Smooth muscle cell (in vitro differentiated cells): Measurements from ENCODE around the gene RAB31. TPM values are rescaled to one million over a fixed set of nuclear protein-coding genes. Genes with fewer than 3 reads are reported as not detected.

Experiments used
- DNase-seq: peaks from one replicate; lab custom pipeline; 2025; ENCODE audit not compliant: unreplicated experiment; lab: John Stamatoyannopoulos, UW
- H2AFZ ChIP-seq: fragments of 200-600 bp; sonication (generic); 2 replicates; pipeline ENCODE4 v1.6.0; 2016; ENCODE audit warnings: antibody characterized with exemption, low read depth, mild to moderate bottlenecking
- H3F3A ChIP-seq: fragments of 200-600 bp; sonication (generic); 2 replicates; pipeline ENCODE4 v1.6.0; 2017; ENCODE audit warnings: antibody characterized with exemption, low read depth
- H3K27ac ChIP-seq: fragments of 200-600 bp; sonication (generic); 2 replicates; pipeline ENCODE4 v1.5.1; 2016; ENCODE audit warnings: low read depth, mild to moderate bottlenecking
- H3K27me3 ChIP-seq: fragments of 200-600 bp; sonication (generic); 2 replicates; pipeline ENCODE4 v1.6.1; 2016; ENCODE audit warnings: low read depth, mild to moderate bottlenecking
- H3K36me3 ChIP-seq: fragments of 200-600 bp; sonication (generic); 2 replicates; pipeline ENCODE4 v1.5.1; 2016; ENCODE audit warnings: low read depth
- H3K4me1 ChIP-seq: fragments of 200-600 bp; sonication (generic); 2 replicates; pipeline ENCODE4 v1.5.1; 2016; ENCODE audit warnings: low read depth
- H3K4me2 ChIP-seq: fragments of 200-600 bp; sonication (generic); 2 replicates; pipeline ENCODE4 v1.6.0; 2016; ENCODE audit warnings: mild to moderate bottlenecking
- H3K4me3 ChIP-seq: fragments of 200-600 bp; sonication (generic); 2 replicates; pipeline ENCODE4 v1.5.1; 2016; ENCODE audit warnings: mild to moderate bottlenecking
- H3K79me2 ChIP-seq: fragments of 200-600 bp; sonication (generic); 2 replicates; pipeline ENCODE4 v1.6.0; 2016; ENCODE audit warnings: low read depth, mild to moderate bottlenecking
- H3K9ac ChIP-seq: fragments of 200-600 bp; sonication (generic); 2 replicates; pipeline ENCODE4 v1.6.0; 2016; ENCODE audit warnings: low read depth
- H3K9me3 ChIP-seq: fragments of 200-600 bp; sonication (generic); replicated peaks from 2 replicates; pipeline ENCODE4 v1.5.1; 2016; ENCODE audit warnings: low read depth
- H4K20me1 ChIP-seq: fragments of 200-600 bp; sonication (generic); 2 replicates; pipeline ENCODE4 v1.6.0; 2016; ENCODE audit warnings: low read depth
- WGBS: methylation state at CpG from one replicate; pipeline ENCODE4 v1.1.7; 2016; ENCODE audit warnings: low lambda C conversion rate; 5-methylcytosine and 5-hydroxymethylcytosine counted together
- polyA plus RNA-seq: library from polyadenylated mRNA; unstranded; fragments of >200 nt; fragmentation: Nextera tagmentation; extraction: Ambion mirVana; gene quantifications from 2 replicates; pipeline ENCODE4 v1.2.1, GENCODE V29; 2016
- total RNA-seq: library from RNA; depleted of rRNA; stranded (reverse); fragments of >200 nt; gene quantifications from 2 replicates; pipeline ENCODE4 v1.2.3, GENCODE V29; 2014
- TF ChIP-seq, protein P1 (sequence below): fragments of 200-600 bp; sonication (generic); IDR thresholded peaks from 2 replicates; pipeline ENCODE4 v1.5.1; 2017; ENCODE audit warnings: borderline replicate concordance, mild to moderate bottlenecking, antibody characterized with exemption; ENCODE audit not compliant: insufficient read depth, poor library complexity, severe bottlenecking

RAB31 gene
- total and polyA plus RNA-seq, 2 experiments from 2014 or later, result 116 to 414 TPM

DNA sequence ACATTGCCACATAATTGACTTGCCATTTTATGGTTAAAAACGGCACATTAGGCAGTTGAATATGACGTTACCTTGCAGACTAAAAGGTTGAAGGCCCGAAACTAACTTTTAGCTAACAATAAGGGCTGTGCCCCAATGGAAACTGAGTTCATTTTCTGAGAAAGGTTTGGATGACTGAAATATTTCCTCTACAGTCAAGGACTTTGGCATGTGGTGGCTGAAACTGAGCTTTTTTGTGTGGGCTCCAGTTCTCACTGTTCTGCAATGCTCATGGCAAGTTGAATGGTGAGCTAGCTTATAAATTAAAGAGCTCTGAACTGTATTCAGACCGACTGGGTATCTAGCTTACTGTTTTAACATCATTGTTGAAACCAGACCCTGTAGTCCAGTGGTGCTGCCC lies 153.8 kb downstream of the RAB31 start:
- Histone ChIP-seq H3K4me2 (no peak overlapping the region), H3K9me3 (no peaks in the 10 kb centered on the region), H3K9ac (no peak overlapping the region), H3K27me3 (no peaks in the 10 kb centered on the region), H3F3A (peaks cover 11% of the 10 kb centered on the region), H3K4me3 (no peak overlapping the region), H2AFZ (no peak overlapping the region), H3K4me1 (no peaks in the 10 kb centered on the region), H3K79me2 (peaks cover 13% of the 10 kb centered on the region), H3K36me3 (peaks cover 3% of the 10 kb centered on the region), H3K27ac (no peak overlapping the region), H4K20me1 (no peaks in the 10 kb centered on the region)
- WGBS, result 89% methylated on average over 4 of the region's 4 CpGs
- DNase-seq, result no peak
- TF ChIP-seq, protein P1, sequence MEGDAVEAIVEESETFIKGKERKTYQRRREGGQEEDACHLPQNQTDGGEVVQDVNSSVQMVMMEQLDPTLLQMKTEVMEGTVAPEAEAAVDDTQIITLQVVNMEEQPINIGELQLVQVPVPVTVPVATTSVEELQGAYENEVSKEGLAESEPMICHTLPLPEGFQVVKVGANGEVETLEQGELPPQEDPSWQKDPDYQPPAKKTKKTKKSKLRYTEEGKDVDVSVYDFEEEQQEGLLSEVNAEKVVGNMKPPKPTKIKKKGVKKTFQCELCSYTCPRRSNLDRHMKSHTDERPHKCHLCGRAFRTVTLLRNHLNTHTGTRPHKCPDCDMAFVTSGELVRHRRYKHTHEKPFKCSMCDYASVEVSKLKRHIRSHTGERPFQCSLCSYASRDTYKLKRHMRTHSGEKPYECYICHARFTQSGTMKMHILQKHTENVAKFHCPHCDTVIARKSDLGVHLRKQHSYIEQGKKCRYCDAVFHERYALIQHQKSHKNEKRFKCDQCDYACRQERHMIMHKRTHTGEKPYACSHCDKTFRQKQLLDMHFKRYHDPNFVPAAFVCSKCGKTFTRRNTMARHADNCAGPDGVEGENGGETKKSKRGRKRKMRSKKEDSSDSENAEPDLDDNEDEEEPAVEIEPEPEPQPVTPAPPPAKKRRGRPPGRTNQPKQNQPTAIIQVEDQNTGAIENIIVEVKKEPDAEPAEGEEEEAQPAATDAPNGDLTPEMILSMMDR, result no peak

DNA sequence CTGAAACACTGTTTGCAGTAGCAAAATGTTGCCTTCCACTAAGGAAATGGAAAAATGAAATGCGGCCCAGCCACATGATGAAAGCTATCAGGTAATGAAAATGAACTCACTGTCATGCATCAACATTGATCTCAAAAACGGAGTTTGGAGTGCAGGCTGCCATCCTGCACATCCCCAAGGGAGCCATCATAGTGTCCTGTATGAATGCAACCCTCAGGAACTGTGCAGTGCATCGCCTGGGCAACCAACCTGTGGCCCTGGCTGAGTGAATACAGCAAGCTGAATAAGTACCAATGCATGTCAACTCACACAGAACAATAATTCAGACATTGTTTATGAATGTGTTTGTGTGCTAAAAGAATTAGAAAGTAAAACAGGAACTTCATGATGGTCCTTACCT lies 154.6 kb downstream of the RAB31 start:
- no peak overlapping the region for H3K4me3 ChIP-seq
- DNase-seq, result no peak
- no peaks in the 10 kb centered on the region for H3K9me3 ChIP-seq
- H3K27me3 ChIP-seq, result no peaks in the 10 kb centered on the region
- TF ChIP-seq, protein P1, result no peak
- peaks cover 3% of the 10 kb centered on the region for H3K36me3 ChIP-seq
- no peak overlapping the region for H2AFZ ChIP-seq
- 63% methylated on average over 3 of the region's 3 CpGs for WGBS
- H3K79me2 ChIP-seq, result peaks cover 11% of the 10 kb centered on the region
- no peaks in the 10 kb centered on the region for H4K20me1 ChIP-seq
- no peak overlapping the region for H3K9ac ChIP-seq
- no peak overlapping the region for H3K4me2 ChIP-seq
- no peak overlapping the region for H3K27ac ChIP-seq
- peaks cover 11% of the 10 kb centered on the region for H3F3A ChIP-seq
- H3K4me1 ChIP-seq, result no peaks in the 10 kb centered on the region

DNA sequence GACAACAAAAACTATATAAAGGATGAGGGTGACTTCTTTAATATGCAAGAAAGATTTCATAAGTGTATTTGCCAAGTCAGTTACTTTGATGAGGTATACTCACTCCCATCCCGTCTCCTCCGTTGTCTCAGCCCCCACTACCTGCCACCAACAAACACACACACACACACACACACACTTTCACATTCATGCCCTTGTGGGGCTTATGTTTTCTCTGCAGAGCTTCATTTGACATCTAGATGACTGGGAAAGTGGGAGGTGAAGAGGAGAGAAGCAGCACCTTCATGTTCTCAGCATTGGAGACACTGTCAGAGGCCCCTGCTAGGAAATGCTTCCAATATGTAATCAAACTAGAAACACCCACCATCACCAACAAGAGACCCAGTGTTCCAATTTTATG lies 155.2 kb downstream of the RAB31 start:
- WGBS, result 60% methylated on average over 2 of the region's 2 CpGs
- H3K79me2 ChIP-seq, result peaks cover 5% of the 10 kb centered on the region
- no peak overlapping the region for H3K4me3 ChIP-seq
- DNase-seq, result no peak
- H3K27me3 ChIP-seq, result no peaks in the 10 kb centered on the region
- H3K27ac ChIP-seq, result no peak overlapping the region
- no peaks in the 10 kb centered on the region for H4K20me1 ChIP-seq
- TF ChIP-seq, protein P1, result no peak
- H3K4me1 ChIP-seq, result no peaks in the 10 kb centered on the region
- no peak overlapping the region for H3K9ac ChIP-seq
- H2AFZ ChIP-seq, result no peak overlapping the region
- peaks cover 11% of the 10 kb centered on the region for H3F3A ChIP-seq
- no peak overlapping the region for H3K4me2 ChIP-seq
- H3K9me3 ChIP-seq, result no peaks in the 10 kb centered on the region
- peaks cover 3% of the 10 kb centered on the region for H3K36me3 ChIP-seq

DNA sequence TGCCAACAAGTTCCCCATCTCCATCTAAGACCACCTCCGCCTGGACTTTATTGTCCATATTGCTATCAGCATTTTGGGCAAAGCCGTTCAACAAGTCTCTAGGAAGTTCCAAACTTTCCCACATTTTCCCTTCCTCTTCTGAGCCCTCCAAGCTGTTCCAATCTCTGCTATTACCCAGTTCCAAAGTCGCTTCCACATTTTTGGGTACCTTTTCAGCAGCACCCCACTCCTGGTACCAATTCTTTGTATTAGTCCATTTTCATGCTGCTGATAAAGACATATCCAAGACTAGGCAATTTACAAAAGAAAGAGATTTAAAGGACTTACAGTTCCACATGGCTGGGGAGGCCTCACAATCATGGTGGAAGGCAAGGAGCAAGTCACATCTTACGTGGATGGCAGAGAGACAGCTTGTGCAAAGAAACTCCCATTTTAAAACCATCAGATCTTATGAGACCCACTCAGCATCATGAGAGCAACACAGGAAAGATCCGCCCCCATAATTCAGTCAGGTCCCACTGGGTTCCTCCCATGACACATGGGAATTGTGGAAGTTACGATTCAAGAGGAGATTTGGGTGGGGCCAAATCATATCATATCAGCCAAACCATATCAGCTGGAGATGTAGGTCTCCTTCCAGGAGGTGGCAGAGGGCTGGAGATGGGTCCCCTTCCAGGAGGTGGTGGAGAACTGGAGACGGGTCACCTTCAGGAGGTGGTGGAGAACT lies 157.8 kb downstream of the RAB31 start:
- H3K4me3 ChIP-seq, result no peak overlapping the region
- no peak overlapping the region for H2AFZ ChIP-seq
- no peaks in the 10 kb centered on the region for H4K20me1 ChIP-seq
- TF ChIP-seq, protein P1, result no peak
- H3K27me3 ChIP-seq, result no peaks in the 10 kb centered on the region
- WGBS, result over 99% methylated on average over 7 of the region's 7 CpGs
- H3K79me2 ChIP-seq, result no peaks in the 10 kb centered on the region
- no peak for DNase-seq
- H3K4me2 ChIP-seq, result no peak overlapping the region
- H3K27ac ChIP-seq, result no peak overlapping the region
- H3K4me1 ChIP-seq, result peaks cover 17% of the 10 kb centered on the region
- H3K9ac ChIP-seq, result no peak overlapping the region
- no peaks in the 10 kb centered on the region for H3K9me3 ChIP-seq
- H3F3A ChIP-seq, result peaks cover 32% of the 10 kb centered on the region
- H3K36me3 ChIP-seq, result no peaks in the 10 kb centered on the region
